GM23248 (cell line): Measurements from ENCODE around the gene RAN. TPM values are rescaled to one million over a fixed set of nuclear protein-coding genes. Genes with fewer than 3 reads are reported as not detected.

Source experiments
- DNase-seq: peaks from one replicate; pipeline ENCODE4 v3.0.0-alpha.2; 2015
- H2AFZ ChIP-seq: fragments of 200-600 bp; sonication (generic); 2 replicates; pipeline ENCODE4 v1.6.1; 2016; ENCODE audit warnings: antibody characterized with exemption
- H3F3A ChIP-seq: fragments of 200-600 bp; sonication (generic); 2 replicates; pipeline ENCODE4 v1.6.1; 2016; ENCODE audit warnings: mild to moderate bottlenecking, antibody characterized with exemption, mixed run types; ENCODE audit not compliant: insufficient read depth
- H3K27ac ChIP-seq: fragments of 200-600 bp; sonication (generic); 2 replicates; pipeline ENCODE4 v1.5.1; 2016; ENCODE audit warnings: mild to moderate bottlenecking
- H3K27me3 ChIP-seq: fragments of 200-600 bp; sonication (generic); replicated peaks from 2 replicates; pipeline ENCODE4 v1.6.1; 2016; ENCODE audit warnings: mild to moderate bottlenecking; ENCODE audit not compliant: insufficient read depth
- H3K36me3 ChIP-seq: fragments of 200-600 bp; sonication (generic); 2 replicates; pipeline ENCODE4 v1.6.1; 2016; ENCODE audit warnings: low read depth, mild to moderate bottlenecking
- H3K4me1 ChIP-seq: fragments of 200-600 bp; sonication (generic); 2 replicates; pipeline ENCODE4 v1.6.1; 2016; ENCODE audit warnings: mild to moderate bottlenecking; ENCODE audit not compliant: insufficient read depth
- H3K4me2 ChIP-seq: fragments of 200-600 bp; sonication (generic); one replicate; pipeline ENCODE4 v1.6.1; 2016; ENCODE audit warnings: mild to moderate bottlenecking; ENCODE audit not compliant: unreplicated experiment
- H3K4me3 ChIP-seq: fragments of 200-600 bp; sonication (generic); 2 replicates; pipeline ENCODE4 v1.5.1; 2016; ENCODE audit warnings: mild to moderate bottlenecking
- H3K79me2 ChIP-seq: fragments of 200-600 bp; sonication (generic); 2 replicates; pipeline ENCODE4 v1.6.1; 2016; ENCODE audit warnings: mild to moderate bottlenecking; ENCODE audit not compliant: insufficient read depth
- H3K9ac ChIP-seq: fragments of 200-600 bp; sonication (generic); 2 replicates; pipeline ENCODE4 v1.6.1; 2016; ENCODE audit warnings: mild to moderate bottlenecking
- H3K9me2 ChIP-seq: fragments of 200-600 bp; sonication (generic); 2 replicates; pipeline ENCODE4 v1.6.1; 2016; ENCODE audit warnings: mixed run types, mild to moderate bottlenecking, moderate library complexity; ENCODE audit not compliant: insufficient read depth
- H3K9me3 ChIP-seq: fragments of 200-600 bp; sonication (generic); one replicate; pipeline ENCODE4 v1.6.1; 2017; ENCODE audit warnings: low read depth
- H4K20me1 ChIP-seq: fragments of 200-600 bp; sonication (generic); 2 replicates; pipeline ENCODE4 v1.6.0; 2016; ENCODE audit not compliant: insufficient read depth
- EZH2 ChIP-seq: fragments of 200-600 bp; sonication (generic); IDR thresholded peaks from 2 replicates; pipeline ENCODE4 v1.6.1; 2018; ENCODE audit warnings: antibody characterized with exemption, mild to moderate bottlenecking; ENCODE audit not compliant: insufficient read depth, poor library complexity, severe bottlenecking
- EZH2phosphoT487 ChIP-seq: fragments of 200-600 bp; sonication (generic); IDR thresholded peaks from 2 replicates; pipeline ENCODE4 v1.6.1; 2018; ENCODE audit warnings: antibody characterized with exemption, moderate library complexity, mild to moderate bottlenecking, low read depth; ENCODE audit not compliant: insufficient read depth
- WGBS, 2 experiments: methylation state at CpG; one replicate each; pipeline ENCODE4 v1.1.6; 2015 to 2017; ENCODE audit warnings: low lambda C conversion rate in 2 of 2, low coverage in 1 of 2; ENCODE audit errors: missing lambda C conversion rate in 2 of 2; 5-methylcytosine and 5-hydroxymethylcytosine counted together
- in situ Hi-C: fragments of 300-500 bp; cut with MboI; formaldehyde crosslinking; loops from 2 replicates; pipeline ENCODE4 v1.15.0; 2020
- polyA plus RNA-seq: library from polyadenylated mRNA; unstranded; fragments of >200 nt; fragmentation: Nextera tagmentation; extraction: Ambion mirVana; gene quantifications from 2 replicates; pipeline ENCODE4 v1.2.1, GENCODE V29; 2016
- total RNA-seq: library from RNA; depleted of rRNA; stranded (reverse); fragments of >200 nt; shearing (Covaris generic); gene quantifications from 2 replicates; pipeline ENCODE4 v1.2.3, GENCODE V29; 2014

The RAN gene
- total and polyA plus RNA-seq, 2 experiments from 2014 or later = 541 to 1,090 TPM

GRCh38 chr12:130828895-130829294, 43.0 kb upstream of the RAN start:
- Histone ChIP-seq H2AFZ (no peak overlapping the region), H3K9ac (no peak overlapping the region), H3K4me1 (peaks cover 19% of the 10 kb centered on the region), H3F3A (peaks cover 5% of the 10 kb centered on the region; the same call in 1 of the 2 replicates), H3K79me2 (peaks cover 87% of the 10 kb centered on the region), H3K9me2 (no peaks in the 10 kb centered on the region), H3K4me3 (no peak overlapping the region), H3K27me3 (no peaks in the 10 kb centered on the region), H3K4me2 (no peak overlapping the region), H4K20me1 (no peaks in the 10 kb centered on the region), H3K36me3 (no peaks in the 10 kb centered on the region), H3K9me3 (no peaks in the 10 kb centered on the region), H3K27ac (no peak overlapping the region)
- WGBS, 2 experiments = 83 to 84% methylated on average over 8 of the region's 8 CpGs
- no peak for DNase-seq
- no peak for TF ChIP-seq EZH2
- no peak for TF ChIP-seq EZH2phosphoT487
- in situ Hi-C loops = no loop called here

- peak; percentile 28 for DNase-seq
- H4K20me1 ChIP-seq = no peaks in the 10 kb centered on the region
- no peaks in the 10 kb centered on the region for H3K27me3 ChIP-seq
- no peak overlapping the region for H3K9ac ChIP-seq
- H2AFZ ChIP-seq = no peak overlapping the region
- H3K27ac ChIP-seq = no peak overlapping the region
- peaks cover 87% of the 10 kb centered on the region for H3K79me2 ChIP-seq
- H3K4me3 ChIP-seq = no peak overlapping the region
- H3K4me2 ChIP-seq = no peak overlapping the region
- peaks cover 19% of the 10 kb centered on the region for H3K4me1 ChIP-seq
- no peaks in the 10 kb centered on the region for H3K36me3 ChIP-seq
- in situ Hi-C loops = no loop called here
- H3K9me2 ChIP-seq = no peaks in the 10 kb centered on the region
- WGBS, 2 experiments = 40 to 52% methylated on average over 16 to 17 of the region's 17 CpGs
- no peaks in the 10 kb centered on the region for H3K9me3 ChIP-seq
- TF ChIP-seq EZH2phosphoT487 (no peak), EZH2 (no peak)
- peaks cover 5% of the 10 kb centered on the region; the same call in 1 of the 2 replicates for H3F3A ChIP-seq
Measured at GRCh38 chr12:130829391-130830245, 42.2 kb upstream of the RAN start.

GRCh38 chr12:130830246-130830551, 41.7 kb upstream of the RAN start:
- Histone ChIP-seq H3K4me2 (no peak overlapping the region), H4K20me1 (no peaks in the 10 kb centered on the region), H2AFZ (no peak overlapping the region), H3K9me2 (no peaks in the 10 kb centered on the region), H3K36me3 (no peaks in the 10 kb centered on the region), H3K79me2 (peaks cover 87% of the 10 kb centered on the region), H3K4me1 (peaks cover 19% of the 10 kb centered on the region), H3K27ac (no peak overlapping the region), H3K9me3 (no peaks in the 10 kb centered on the region), H3K4me3 (no peak overlapping the region), H3K27me3 (no peaks in the 10 kb centered on the region), H3K9ac (no peak overlapping the region), H3F3A (peaks cover 5% of the 10 kb centered on the region; the same call in 1 of the 2 replicates)
- TF ChIP-seq EZH2phosphoT487 (no peak), EZH2 (no peak)
- WGBS, 2 experiments = 87 to 89% methylated on average over 14 of the region's 14 CpGs
- in situ Hi-C loops = no loop called here
- no peak for DNase-seq

GRCh38 chr12:130831246-130831645, 40.6 kb upstream of the RAN start:
- TF ChIP-seq EZH2phosphoT487 (no peak), EZH2 (no peak)
- in situ Hi-C loops = no loop called here
- Histone ChIP-seq H3K27ac (no peak overlapping the region), H3K79me2 (peaks cover 88% of the 10 kb centered on the region), H4K20me1 (no peaks in the 10 kb centered on the region), H3K4me3 (no peak overlapping the region), H2AFZ (no peak overlapping the region), H3F3A (0 out of 2 replicates have a peak, but pooled peaks cover 5% of the 10 kb centered on the region), H3K4me2 (no peak overlapping the region), H3K36me3 (no peaks in the 10 kb centered on the region), H3K4me1 (peaks cover 16% of the 10 kb centered on the region), H3K9ac (no peak overlapping the region), H3K9me3 (no peaks in the 10 kb centered on the region), H3K9me2 (no peaks in the 10 kb centered on the region), H3K27me3 (no peaks in the 10 kb centered on the region)
- WGBS, 2 experiments = 88 to 89% methylated on average over 4 of the region's 4 CpGs
- no peak for DNase-seq
